Astrocyte (in vitro differentiated cells and primary cell): ENCODE data around the gene MX2. TPM values are rescaled to one million over a fixed set of nuclear protein-coding genes. Genes with fewer than 3 reads are reported as not detected.

ENCODE experiments used
- DNase-seq: peaks from one replicate; pipeline ENCODE4 v3.0.0-alpha.2; 2010; ENCODE audit warnings: low read depth
- FAIRE-seq: peaks from 2 replicates; lab custom pipeline; 2011; peaks lifted over from hg19 to GRCh38; lab: Jason Lieb, UNC
- H2AFZ ChIP-seq: 2 replicates; pipeline ENCODE4 v1.6.0; 2012; ENCODE audit warnings: low read depth, low read length, inconsistent platforms
- H3K27ac ChIP-seq: 2 replicates; pipeline ENCODE4 v1.5.1; 2011; ENCODE audit warnings: low read depth, low read length, inconsistent platforms
- H3K27me3 ChIP-seq: 2 replicates; pipeline ENCODE4 v1.6.0; 2011; ENCODE audit warnings: low read length, inconsistent platforms; ENCODE audit not compliant: insufficient read depth
- H3K36me3 ChIP-seq: 2 replicates; pipeline ENCODE4 v1.5.1; 2011; ENCODE audit warnings: low read length, inconsistent platforms; ENCODE audit not compliant: insufficient read depth
- H3K4me1 ChIP-seq: 2 replicates; pipeline ENCODE4 v1.5.1; 2011; ENCODE audit warnings: low read length, inconsistent platforms; ENCODE audit not compliant: insufficient read depth
- H3K4me2 ChIP-seq: 2 replicates; pipeline ENCODE4 v1.6.0; 2012; ENCODE audit warnings: low read length, inconsistent platforms
- H3K4me3 ChIP-seq: 2 replicates; pipeline ENCODE4 v1.5.1; 2011; ENCODE audit warnings: low read depth, mild to moderate bottlenecking, low read length, inconsistent platforms; ENCODE audit not compliant: insufficient read depth
- H3K79me2 ChIP-seq: 2 replicates; pipeline ENCODE4 v1.6.0; 2012; ENCODE audit warnings: mild to moderate bottlenecking, low read length, inconsistent platforms; ENCODE audit not compliant: insufficient read depth
- H3K9ac ChIP-seq: 2 replicates; pipeline ENCODE4 v1.6.0; 2012; ENCODE audit warnings: mild to moderate bottlenecking, low read length, inconsistent platforms
- H3K9me3 ChIP-seq: 2 replicates; pipeline ENCODE4 v1.5.1; 2012; ENCODE audit warnings: low read depth, mild to moderate bottlenecking, low read length, inconsistent platforms; ENCODE audit not compliant: insufficient read depth
- H4K20me1 ChIP-seq: 2 replicates; pipeline ENCODE4 v1.6.0; 2012; ENCODE audit warnings: low read length, inconsistent platforms; ENCODE audit not compliant: insufficient read depth
- H3K27ac Mint-ChIP-seq: one replicate; pipeline ENCODE4 v1.8.0; 2021; ENCODE audit warnings: mild to moderate bottlenecking, mixed read lengths; ENCODE audit not compliant: unreplicated experiment
- H3K27me3 Mint-ChIP-seq: one replicate; pipeline ENCODE4 v1.8.0; 2021; ENCODE audit warnings: low read depth, mixed read lengths; ENCODE audit not compliant: unreplicated experiment
- H3K36me3 Mint-ChIP-seq: one replicate; pipeline ENCODE4 v1.8.0; 2021; ENCODE audit warnings: low read depth, mixed read lengths; ENCODE audit not compliant: unreplicated experiment
- H3K4me1 Mint-ChIP-seq: one replicate; pipeline ENCODE4 v1.8.0; 2021; ENCODE audit warnings: low read depth, mixed read lengths; ENCODE audit not compliant: unreplicated experiment
- H3K4me3 Mint-ChIP-seq: one replicate; pipeline ENCODE4 v1.8.0; 2021; ENCODE audit warnings: mild to moderate bottlenecking, moderate library complexity, mixed read lengths; ENCODE audit not compliant: unreplicated experiment
- H3K9me3 Mint-ChIP-seq: one replicate; pipeline ENCODE4 v1.8.0; 2021; ENCODE audit warnings: mild to moderate bottlenecking, mixed read lengths; ENCODE audit not compliant: unreplicated experiment
- EZH2 ChIP-seq: IDR thresholded peaks from 2 replicates; pipeline ENCODE4 v1.6.1; 2012; ENCODE audit warnings: mild to moderate bottlenecking, low read length, inconsistent platforms; ENCODE audit not compliant: insufficient read depth
- total RNA-seq: library from RNA; stranded (reverse); gene quantifications from 2 replicates; pipeline ENCODE4 v1.2.1, GENCODE V29; 2021
- TF ChIP-seq, protein P1 (sequence below): IDR thresholded peaks from 2 replicates; pipeline ENCODE4 v1.5.1; 2011; ENCODE audit warnings: low read depth, mild to moderate bottlenecking, inconsistent platforms, low read length, moderate library complexity; ENCODE audit not compliant: insufficient read depth

The MX2 gene
- total RNA-seq, 1 donor from 2014 or later = 8.6 TPM

DNA sequence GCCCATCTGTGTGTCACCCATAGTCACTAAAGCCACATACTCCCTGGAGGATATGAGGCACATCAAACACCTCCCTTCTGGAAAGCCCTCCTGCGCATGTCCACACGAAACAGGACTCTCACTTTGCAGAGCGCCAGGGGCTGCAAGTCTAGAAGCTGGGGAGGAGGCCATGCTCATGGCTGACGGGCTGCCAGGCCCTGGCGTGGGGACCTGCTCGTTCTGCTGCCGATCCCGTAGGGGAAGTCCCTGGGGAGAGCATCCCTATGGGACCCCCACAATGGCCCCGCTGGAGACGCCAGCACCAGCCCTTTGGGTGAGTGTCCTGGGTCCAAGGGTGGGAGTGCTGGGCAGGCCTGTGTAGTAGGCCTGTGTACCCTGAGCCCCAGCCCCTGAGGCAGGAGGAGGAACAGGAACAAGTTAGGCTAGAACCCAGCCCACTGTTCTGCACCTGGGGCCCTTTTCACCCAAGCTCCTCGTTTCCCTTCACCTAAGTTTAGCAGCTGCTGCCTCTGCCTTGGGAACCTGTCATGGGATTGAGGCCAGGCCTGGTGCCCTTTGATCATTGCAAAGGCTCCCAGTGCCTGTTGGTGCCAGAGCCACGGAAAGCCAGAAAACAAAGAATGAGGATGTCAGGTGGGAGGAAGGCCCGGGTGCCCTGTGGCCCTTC is 35.3 kb upstream of the MX2 start:
- no peak for TF ChIP-seq EZH2
- TF ChIP-seq, protein P1, sequence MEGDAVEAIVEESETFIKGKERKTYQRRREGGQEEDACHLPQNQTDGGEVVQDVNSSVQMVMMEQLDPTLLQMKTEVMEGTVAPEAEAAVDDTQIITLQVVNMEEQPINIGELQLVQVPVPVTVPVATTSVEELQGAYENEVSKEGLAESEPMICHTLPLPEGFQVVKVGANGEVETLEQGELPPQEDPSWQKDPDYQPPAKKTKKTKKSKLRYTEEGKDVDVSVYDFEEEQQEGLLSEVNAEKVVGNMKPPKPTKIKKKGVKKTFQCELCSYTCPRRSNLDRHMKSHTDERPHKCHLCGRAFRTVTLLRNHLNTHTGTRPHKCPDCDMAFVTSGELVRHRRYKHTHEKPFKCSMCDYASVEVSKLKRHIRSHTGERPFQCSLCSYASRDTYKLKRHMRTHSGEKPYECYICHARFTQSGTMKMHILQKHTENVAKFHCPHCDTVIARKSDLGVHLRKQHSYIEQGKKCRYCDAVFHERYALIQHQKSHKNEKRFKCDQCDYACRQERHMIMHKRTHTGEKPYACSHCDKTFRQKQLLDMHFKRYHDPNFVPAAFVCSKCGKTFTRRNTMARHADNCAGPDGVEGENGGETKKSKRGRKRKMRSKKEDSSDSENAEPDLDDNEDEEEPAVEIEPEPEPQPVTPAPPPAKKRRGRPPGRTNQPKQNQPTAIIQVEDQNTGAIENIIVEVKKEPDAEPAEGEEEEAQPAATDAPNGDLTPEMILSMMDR = no peak
- FAIRE-seq = no peak
- no peaks in the 10 kb centered on the region for H3K9me3 Mint-ChIP-seq

DNA sequence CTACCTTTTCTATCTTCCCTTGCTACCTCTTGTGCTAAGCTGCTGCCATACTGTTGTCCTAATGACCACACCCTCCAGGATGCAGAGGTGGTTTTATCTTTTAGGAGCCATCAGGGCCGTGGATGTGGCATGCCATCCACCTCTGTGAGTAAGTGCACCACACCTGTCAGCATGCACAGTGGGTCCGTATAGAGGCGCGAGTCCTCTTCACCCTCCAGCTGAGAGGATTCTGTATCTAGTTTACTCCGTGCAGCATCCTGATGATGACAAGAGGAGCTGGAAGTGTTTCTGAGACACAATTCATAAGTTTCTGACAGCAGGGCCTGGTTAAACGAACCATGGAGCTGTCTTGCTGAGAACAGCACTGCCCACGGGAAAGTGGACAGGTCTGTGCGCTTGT is 34.1 kb upstream of the MX2 start:
- TF ChIP-seq, protein P1 = no peak
- TF ChIP-seq EZH2 = no peak
- no peaks in the 10 kb centered on the region for H3K79me2 ChIP-seq
- no peak overlapping the region for H2AFZ ChIP-seq
- H3K27me3 ChIP-seq = no peaks in the 10 kb centered on the region
- no peaks in the 10 kb centered on the region for H3K9me3 ChIP-seq
- H3K36me3 Mint-ChIP-seq = no peaks in the 10 kb centered on the region
- DNase-seq (no peak), FAIRE-seq (no peak)
- peaks cover 12% of the 10 kb centered on the region for H3K27me3 Mint-ChIP-seq
- H3K27ac Mint-ChIP-seq = no peak overlapping the region
- H3K9me3 Mint-ChIP-seq = peaks cover 2% of the 10 kb centered on the region
- no peak overlapping the region for H3K27ac ChIP-seq
- peaks cover 10% of the 10 kb centered on the region for H3K4me1 ChIP-seq
- H3K4me3 ChIP-seq = no peak overlapping the region
- H4K20me1 ChIP-seq = no peaks in the 10 kb centered on the region
- H3K36me3 ChIP-seq = no peaks in the 10 kb centered on the region
- no peaks in the 10 kb centered on the region for H3K4me1 Mint-ChIP-seq
- H3K4me2 ChIP-seq = no peak overlapping the region
- no peak overlapping the region for H3K9ac ChIP-seq
- no peak overlapping the region for H3K4me3 Mint-ChIP-seq

More for the DNA sequence above, 35.3 kb upstream of the MX2 start:
- Mint-ChIP-seq H3K4me3 (no peak overlapping the region), H3K36me3 (no peaks in the 10 kb centered on the region), H3K27me3 (peaks cover 18% of the 10 kb centered on the region), H3K27ac (no peak overlapping the region), H3K4me1 (no peaks in the 10 kb centered on the region)
- Histone ChIP-seq H2AFZ (no peak overlapping the region), H4K20me1 (no peaks in the 10 kb centered on the region), H3K9ac (no peak overlapping the region), H3K27me3 (no peaks in the 10 kb centered on the region), H3K36me3 (no peaks in the 10 kb centered on the region), H3K79me2 (no peaks in the 10 kb centered on the region), H3K4me2 (no peak overlapping the region), H3K9me3 (no peaks in the 10 kb centered on the region), H3K4me3 (no peak overlapping the region), H3K27ac (no peak overlapping the region), H3K4me1 (peaks cover 10% of the 10 kb centered on the region)
- DNase-seq = no peak
